Astrocyte (in vitro differentiated cells and primary cell): ENCODE results near the gene RXRB.

Source experiments
- CTCF ChIP-seq: IDR thresholded peaks from 2 replicates; pipeline ENCODE4 v1.5.1; 2011; ENCODE audit warnings: low read depth, mild to moderate bottlenecking, inconsistent platforms, low read length, moderate library complexity; ENCODE audit not compliant: insufficient read depth
- EZH2 ChIP-seq: IDR thresholded peaks from 2 replicates; pipeline ENCODE4 v1.6.1; 2012; ENCODE audit warnings: mild to moderate bottlenecking, low read length, inconsistent platforms; ENCODE audit not compliant: insufficient read depth

- TF ChIP-seq CTCF: no peak
- no peak for TF ChIP-seq EZH2
Measured at GRCh38 chr6:33178755-33179475, 21.6 kb downstream of the RXRB start.
